CD4-positive, alpha-beta T cell treated with Interleukin-21 for 1 hour (primary cell): Measurements from ENCODE around the gene LIPE.

Experiments used
- DNase-seq: peaks from one replicate; pipeline ENCODE4 v3.0.0-alpha.2; 2020

The LIPE gene

GRCh38 chr19:42378225-42379215 is 48.7 kb downstream of the LIPE start:
- no peak for DNase-seq

- no peak for DNase-seq
Observed at GRCh38 chr19:42376177-42376555, 51.0 kb downstream of the LIPE start.

DNA sequence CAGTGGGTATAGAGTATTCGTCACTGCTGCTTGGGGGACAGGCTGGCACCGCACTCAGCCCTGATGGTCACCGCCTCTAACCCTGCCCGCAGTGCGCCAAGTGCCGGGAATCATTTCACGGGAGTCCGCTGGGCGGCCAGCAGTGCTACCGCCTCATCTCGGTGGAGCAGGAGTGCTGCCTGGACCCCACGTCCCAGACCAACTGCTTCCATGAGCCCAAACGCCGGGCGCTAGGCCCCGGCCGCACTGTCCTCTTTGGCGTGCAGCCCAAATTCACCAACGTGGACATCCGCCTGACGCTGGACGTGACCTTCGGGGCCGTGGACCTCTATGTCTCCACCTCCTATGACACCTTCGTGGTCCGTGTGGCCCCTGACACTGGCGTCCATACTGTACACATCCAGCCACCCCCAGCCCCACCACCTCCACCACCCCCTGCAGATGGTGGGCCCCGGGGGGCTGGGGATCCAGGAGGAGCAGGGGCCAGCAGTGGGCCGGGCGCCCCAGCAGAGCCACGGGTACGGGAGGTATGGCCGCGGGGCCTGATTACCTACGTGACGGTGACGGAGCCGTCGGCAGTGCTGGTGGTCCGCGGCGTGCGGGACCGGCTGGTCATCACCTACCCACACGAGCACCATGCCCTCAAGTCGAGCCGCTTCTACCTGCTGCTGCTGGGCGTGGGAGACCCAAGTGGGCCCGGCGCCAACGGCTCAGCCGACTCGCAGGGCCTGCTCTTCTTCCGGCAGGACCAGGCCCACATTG is 51.6 kb downstream of the LIPE start:
- DNase-seq = no peak

- DNase-seq = no peak
Observed at GRCh38 chr19:42374826-42375376, 52.3 kb downstream of the LIPE start.

DNA sequence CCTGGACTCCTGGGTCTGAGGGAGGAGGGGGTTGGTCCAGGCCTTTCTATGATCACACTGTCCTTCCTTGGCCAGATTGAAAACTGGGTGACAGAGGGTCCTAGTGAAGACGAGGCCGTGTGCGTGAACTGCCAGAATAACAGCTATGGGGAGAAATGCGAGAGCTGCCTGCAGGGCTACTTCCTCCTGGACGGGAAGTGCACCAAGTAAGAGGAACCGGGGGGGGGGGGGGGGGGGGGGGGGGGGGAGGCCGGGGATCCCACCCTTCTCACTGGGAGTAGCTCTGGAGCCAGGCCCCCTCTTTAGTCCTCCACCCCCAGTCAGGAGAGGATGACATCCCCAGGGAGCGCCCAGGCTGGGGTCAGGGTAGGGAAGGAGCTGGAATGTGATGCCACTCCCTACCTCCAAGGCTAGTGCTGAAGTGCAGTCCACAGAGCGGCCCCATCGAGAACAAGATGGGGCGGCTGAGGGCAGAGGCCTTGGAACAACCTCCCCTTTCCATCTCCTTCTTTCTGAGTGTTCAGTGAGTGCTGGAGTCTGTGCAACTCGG is 56.5 kb downstream of the LIPE start:
- DNase-seq = no peak

- no peak for DNase-seq
Observed at GRCh38 chr19:42370068-42370520, 57.1 kb downstream of the LIPE start.

- DNase-seq = no peak
Observed at GRCh38 chr19:42369433-42370067, 57.6 kb downstream of the LIPE start.

GRCh38 chr19:42368765-42369164 is 58.4 kb downstream of the LIPE start:
- DNase-seq = no peak

DNA sequence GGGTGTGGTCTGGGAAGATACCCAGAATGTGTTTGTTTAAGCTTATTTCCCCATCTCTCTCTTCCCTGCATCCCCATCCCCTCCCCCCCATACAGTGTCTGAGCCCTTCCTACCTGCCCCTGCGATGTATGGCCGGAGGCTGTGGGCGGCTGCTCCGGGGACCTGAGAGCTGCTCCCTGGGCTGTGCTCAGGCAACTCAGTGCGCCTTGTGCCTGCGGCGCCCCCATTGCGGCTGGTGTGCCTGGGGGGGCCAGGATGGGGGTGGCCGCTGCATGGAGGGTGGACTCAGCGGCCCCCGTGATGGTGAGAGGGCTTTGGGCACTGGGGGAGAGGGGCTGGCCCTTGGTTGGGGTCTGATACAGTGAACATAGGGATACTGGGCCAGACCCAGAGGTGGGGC is 58.8 kb downstream of the LIPE start:
- DNase-seq = no peak

DNA sequence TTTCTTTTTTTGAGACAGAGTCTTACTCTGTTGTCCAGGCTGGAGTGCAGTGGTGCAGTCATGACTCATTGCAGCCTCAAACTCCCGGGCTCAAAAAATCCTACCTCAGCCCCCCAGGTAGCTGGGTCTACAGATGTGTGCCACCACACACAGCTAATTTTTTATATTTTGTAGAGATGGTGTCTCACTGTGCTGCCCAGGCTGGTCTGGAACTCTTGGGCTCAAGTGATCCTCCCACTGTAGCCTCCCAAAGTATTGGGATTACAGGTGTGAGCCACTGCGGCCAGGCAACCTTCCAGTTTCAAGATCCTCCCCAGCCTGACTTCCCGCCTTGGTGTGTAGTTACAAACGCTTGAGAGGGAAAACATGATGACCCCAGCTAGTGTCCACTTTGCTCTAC is 59.3 kb downstream of the LIPE start:
- no peak for DNase-seq

DNA sequence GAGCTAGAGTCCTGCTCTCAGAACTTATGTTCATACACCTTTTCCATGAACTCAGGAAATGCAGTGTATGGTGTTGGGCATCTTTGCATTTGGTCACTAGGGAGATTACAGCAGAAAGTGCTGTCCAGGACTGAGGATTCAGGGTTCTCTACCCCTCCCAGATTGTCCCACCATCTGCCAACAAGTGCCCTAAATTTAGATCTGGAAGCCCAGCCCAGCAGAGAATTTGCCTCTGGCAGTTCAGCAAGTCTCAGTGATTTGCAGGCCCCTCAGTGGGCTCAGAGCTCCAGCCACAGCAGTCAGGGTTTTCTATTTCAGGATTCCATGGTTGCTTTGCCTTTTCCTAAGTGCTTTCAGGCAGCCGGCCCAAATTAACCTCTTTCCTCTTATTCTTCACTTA is 60.5 kb downstream of the LIPE start:
- DNase-seq = no peak

DNA sequence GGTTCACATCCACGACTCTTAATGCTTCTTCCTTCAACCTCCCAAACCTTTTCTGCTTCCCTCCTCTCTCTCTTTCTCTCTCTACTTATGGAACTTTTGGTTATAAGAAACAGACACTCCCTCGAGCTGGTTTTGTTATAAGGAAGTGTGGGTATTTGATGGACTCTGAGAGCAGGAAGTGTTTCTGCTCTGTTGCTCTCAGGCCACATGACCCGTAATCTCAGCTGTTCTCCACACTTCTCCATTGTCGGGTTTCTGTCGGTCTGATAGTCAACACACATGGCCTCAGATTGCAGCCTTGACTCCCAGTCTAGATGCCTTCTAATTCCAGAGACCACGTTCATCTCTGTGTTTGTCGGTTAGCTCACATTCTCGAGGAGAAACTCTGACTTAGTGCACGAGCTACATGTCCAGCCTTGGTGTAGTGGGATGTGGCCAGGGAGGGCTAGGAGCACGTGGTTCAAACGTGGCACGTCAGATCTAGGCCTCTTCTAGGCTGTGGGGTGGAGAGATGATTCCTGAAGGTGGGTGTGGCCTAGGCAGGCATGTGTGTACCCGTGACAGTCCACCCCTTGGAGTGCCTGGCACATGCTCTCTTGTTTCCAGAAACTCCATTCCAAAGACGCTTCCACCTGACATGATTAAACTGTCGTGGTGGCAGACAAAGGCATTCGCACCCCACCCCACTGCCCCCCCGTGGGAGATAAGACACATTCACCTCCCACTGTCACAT is 63.4 kb downstream of the LIPE start:
- no peak for DNase-seq

GRCh38 chr19:42362891-42363440 is 64.2 kb downstream of the LIPE start:
- DNase-seq = no peak

- no peak for DNase-seq
Observed at GRCh38 chr19:42362342-42362741, 64.8 kb downstream of the LIPE start.

DNA sequence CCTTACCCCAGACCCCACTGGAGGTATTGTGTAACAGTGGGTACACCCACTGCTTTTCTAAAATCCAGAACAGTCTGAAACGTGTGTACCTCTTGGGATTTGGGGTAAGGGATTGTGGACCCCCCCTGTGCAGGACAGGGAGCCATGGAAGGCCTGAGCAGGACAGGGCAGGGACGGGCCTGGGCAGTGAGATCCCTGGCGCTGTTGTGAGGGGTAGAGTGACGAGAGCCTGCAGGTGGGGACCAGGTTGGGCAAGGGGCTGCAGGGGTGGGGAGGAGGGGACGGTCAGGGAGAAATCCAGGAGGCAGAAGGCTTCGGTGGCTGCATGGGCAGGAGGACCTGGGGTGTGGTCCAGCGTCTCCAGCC is 65.7 kb downstream of the LIPE start:
- no peak for DNase-seq

DNA sequence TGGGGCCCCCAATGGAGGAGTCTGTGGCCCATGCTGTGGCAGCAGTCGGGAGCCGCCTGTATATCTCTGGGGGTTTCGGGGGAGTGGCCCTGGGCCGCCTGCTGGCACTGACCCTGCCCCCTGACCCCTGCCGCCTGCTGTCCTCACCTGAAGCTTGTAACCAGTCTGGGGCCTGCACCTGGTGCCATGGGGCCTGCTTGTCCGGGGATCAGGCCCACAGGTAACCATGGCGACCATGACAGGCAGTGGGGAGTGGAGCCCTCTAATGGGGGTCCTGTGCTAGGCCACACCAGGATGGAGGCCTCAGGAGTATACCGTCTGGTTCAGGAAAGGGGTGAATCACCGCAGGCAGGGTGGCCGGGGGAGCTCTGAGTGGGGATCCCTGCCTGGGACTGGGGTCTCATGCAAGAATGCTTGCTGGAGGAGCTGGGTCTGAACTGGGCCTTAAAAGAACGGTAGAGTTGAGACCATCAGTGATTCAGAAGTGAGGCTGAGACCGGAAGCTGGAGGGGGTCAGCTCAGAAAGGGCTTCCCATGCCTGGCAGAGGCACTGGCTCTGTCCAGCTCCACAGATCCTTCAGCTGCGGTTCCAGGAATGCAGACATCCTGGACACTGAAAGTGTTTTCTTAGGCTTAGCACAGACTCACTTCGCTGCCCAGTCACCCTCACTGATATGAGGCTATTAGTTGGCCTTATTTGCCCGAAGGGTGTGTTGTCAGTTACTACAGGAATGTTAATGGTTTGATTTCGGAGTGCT is 66.2 kb downstream of the LIPE start:
- DNase-seq = no peak

DNA sequence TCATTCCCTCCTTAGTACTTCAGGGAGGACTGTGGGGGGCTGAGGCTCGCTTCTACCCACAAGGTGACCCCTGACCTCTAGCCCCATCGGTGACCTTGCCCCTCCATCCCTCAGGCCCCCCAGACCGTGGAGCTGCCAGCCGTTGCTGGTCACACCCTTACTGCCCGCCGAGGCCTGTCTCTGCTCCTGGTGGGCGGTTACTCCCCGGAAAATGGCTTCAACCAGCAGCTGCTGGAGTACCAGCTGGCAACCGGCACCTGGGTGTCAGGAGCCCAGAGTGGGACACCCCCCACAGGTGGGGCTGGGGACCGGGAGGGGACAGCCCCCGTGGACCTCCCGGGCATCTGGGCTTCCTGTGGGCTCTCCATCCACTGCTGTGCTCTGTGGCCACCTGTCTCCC is 69.9 kb downstream of the LIPE start:
- DNase-seq = no peak

DNA sequence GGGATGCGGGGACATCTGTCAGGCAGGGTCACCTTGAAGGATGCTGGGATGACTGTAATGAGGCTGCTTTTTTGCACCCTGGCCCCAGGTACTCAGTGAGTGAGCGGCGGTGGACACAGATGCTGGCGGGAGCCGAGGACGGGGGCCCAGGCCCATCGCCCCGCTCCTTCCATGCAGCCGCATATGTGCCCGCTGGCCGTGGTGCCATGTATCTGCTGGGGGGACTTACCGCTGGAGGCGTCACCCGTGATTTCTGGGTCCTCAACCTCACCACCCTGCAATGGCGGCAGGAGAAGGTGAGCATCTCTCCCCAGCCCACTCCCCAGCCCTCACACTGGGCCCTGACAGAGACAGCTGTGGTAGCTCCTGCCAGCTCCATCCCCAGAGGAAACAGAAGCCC is 70.5 kb downstream of the LIPE start:
- no peak for DNase-seq

DNA sequence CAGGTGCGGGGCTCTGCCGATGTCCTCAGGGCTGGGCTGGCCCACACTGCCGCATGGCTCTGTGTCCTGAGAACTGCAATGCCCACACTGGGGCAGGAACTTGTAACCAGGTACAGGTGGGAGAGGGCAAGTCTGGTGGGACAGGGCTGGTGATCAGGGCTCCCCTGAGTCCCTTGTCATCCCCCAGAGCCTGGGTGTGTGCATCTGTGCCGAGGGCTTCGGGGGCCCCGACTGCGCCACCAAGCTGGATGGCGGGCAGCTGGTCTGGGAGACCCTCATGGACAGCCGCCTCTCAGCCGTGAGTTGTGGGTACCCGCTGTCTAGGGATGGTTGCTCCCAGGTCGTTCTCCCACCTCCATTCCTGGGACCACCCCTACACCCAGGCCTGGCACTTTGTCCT is 71.3 kb downstream of the LIPE start:
- no peak for DNase-seq

DNA sequence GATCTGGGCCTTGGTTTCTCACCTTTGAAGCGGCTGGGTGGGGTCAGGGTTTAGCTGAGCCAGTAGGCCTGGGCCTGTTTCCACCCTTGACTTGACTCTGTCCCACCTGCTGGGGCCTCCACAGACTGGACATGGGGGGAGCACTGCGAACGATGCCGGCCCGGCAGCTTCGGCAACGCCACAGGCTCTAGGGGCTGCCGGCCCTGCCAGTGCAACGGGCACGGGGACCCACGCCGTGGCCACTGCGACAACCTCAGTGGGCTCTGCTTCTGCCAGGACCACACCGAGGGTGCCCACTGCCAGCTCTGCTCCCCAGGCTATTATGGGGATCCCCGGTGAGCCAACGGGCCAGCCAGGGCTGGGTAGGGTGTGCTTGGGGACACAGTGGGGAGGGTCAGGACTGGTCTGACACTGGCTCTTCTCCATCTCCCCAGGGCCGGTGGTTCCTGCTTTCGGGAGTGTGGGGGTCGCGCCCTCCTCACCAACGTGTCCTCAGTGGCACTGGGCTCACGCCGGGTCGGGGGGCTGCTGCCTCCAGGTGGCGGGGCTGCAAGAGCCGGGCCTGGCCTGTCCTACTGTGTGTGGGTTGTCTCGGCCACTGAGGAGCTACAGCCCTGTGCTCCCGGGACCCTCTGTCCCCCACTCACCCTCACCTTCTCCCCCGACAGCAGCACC is 73.7 kb downstream of the LIPE start:
- no peak for DNase-seq
